Gastrocnemius medialis (tissue), 4 donors: ENCODE results near the gene PWWP2B. TPM values are rescaled to one million over a fixed set of nuclear protein-coding genes. Genes with fewer than 3 reads are reported as not detected.
A peak's percentile ranks its signal among the peaks of the same experiment; 100 is the strongest.

ENCODE experiments used
- ATAC-seq, 2 donors: fragments of 150-250 bp; one replicate each; pipeline ENCODE4 v1.9.1; 2016
- DNase-seq, 2 donors: peaks; one replicate each; pipeline ENCODE4 v3.0.0-alpha.2; 2019
- H3K27ac ChIP-seq, 4 donors: fragments of 200-600 bp; sonication (generic); 1 replicate in 1 of 4; 2 replicates in 3 of 4; pipeline ENCODE4 v1.5.1; 2016 to 2018; ENCODE audit warnings: mild to moderate bottlenecking in 2 of 4, moderate library complexity in 1 of 4
- H3K27me3 ChIP-seq, 3 donors: fragments of 200-600 bp; sonication (generic) in 2 of 3; 1 replicate in 1 of 3; 2 replicates in 2 of 3; pipeline versions ENCODE4 v1.5.1 to v1.6.0; 2016 to 2019; ENCODE audit warnings: mild to moderate bottlenecking in 1 of 3, moderate library complexity in 1 of 3
- H3K36me3 ChIP-seq, 2 donors: fragments of 200-600 bp; sonication (generic) in 1 of 2; one replicate each; pipeline ENCODE4 v1.5.1; 2017 to 2018
- H3K4me1 ChIP-seq, 2 donors: fragments of 200-600 bp; sonication (generic) in 1 of 2; one replicate each; pipeline ENCODE4 v1.5.1; 2016 to 2017; ENCODE audit warnings: mild to moderate bottlenecking in 2 of 2
- H3K4me3 ChIP-seq, 4 donors: fragments of 200-600 bp; sonication (generic) in 3 of 4; 1 replicate in 1 of 4; 2 replicates in 3 of 4; pipeline ENCODE4 v1.5.1; 2016 to 2019; ENCODE audit warnings: mild to moderate bottlenecking in 2 of 4
- H3K9me3 ChIP-seq, 3 donors: fragments of 200-600 bp; sonication (generic) in 2 of 3; 1 replicate in 1 of 3; 2 replicates in 2 of 3; pipeline ENCODE4 v1.5.1; 2016 to 2019
- CTCF ChIP-seq, 5 experiments: fragments of 450-650 bp in 3 of 5; fragments of 200-600 bp in 2 of 5; sonication (generic) in 2 of 5; IDR thresholded peaks in 4 of 5; conservative IDR thresholded peaks in 1 of 5; 1 replicate in 4 of 5; 2 replicates in 1 of 5; pipeline ENCODE4 v1.5.1; 2016 to 2019; ENCODE audit warnings: antibody characterized with exemption in 5 of 5, mild to moderate bottlenecking in 3 of 5, moderate library complexity in 3 of 5
- POLR2A ChIP-seq, 2 donors: fragments of 450-650 bp; IDR thresholded peaks; one replicate each; pipeline ENCODE4 v1.6.1; 2017; ENCODE audit warnings: antibody characterized with exemption in 2 of 2, mild to moderate bottlenecking in 2 of 2, moderate library complexity in 2 of 2
- in situ Hi-C, 4 donors: fragments of 200-750 bp; cut with MboI; loops; one replicate each; pipeline versions ENCODE4 v1.15.0 to v1.8.0; 2017; ENCODE audit warnings: low sequenced_read_pairs in 4 of 4
- intact Hi-C: fragments of 100-400 bp; cut with DNase I; formaldehyde crosslinking; loops from one replicate; pipeline ENCODE4 v1.15.1; 2023; ENCODE audit warnings: low total_unique reads
- total RNA-seq, 4 donors: library from RNA; depleted of rRNA; stranded (reverse); fragments of >200 nt; gene quantifications; one replicate each; pipeline versions ENCODE4 v1.1.0 to v1.2.3, GENCODE V29; 2016

The PWWP2B gene
- total RNA-seq, 4 donors from 2014 or later: 22.7 to 30.9 (median 24.4) TPM

- DNase-seq (peak; percentile 72 to 81), ATAC-seq (peak; percentile 60 to 69)
- TF ChIP-seq CTCF (IDR thresholded peaks at IDR 0.05 in 4 of 5, conservative IDR thresholded peaks at IDR 0.05 in 1 of 5): no peak
- TF ChIP-seq POLR2A (IDR thresholded peaks at IDR 0.05): peak; percentile 79 to 81
- intact Hi-C loops (loop anchor here (1.0 to 10.0 kb wide), 4 partner anchors 25 to 231 kb away; no protein-coding TSS in a partner anchor), in situ Hi-C loops (loop anchor here in 3 of 4 donors (25.0 kb wide), 2 partner anchors 141 to 241 kb away; partner anchors contain the start of gene INPP5A (in 1 of the 3))
- Histone ChIP-seq H3K4me1 (peaks cover 19 to 36% of the 10 kb centered on the region in 2 donors), H3K9me3 (no peaks in the 10 kb centered on the region), H3K36me3 (no peaks in the 10 kb centered on the region), H3K4me3 (peak overlapping the region; percentile 69 to 72 (median 71)), H3K27ac (peak overlapping the region; percentile 88 to 98 (median 96)), H3K27me3 (no peaks in the 10 kb centered on the region)
These were observed 1.1 kb upstream of the PWWP2B start for GRCh38 chr10:132395704-132396493.

- TF ChIP-seq POLR2A (IDR thresholded peaks at IDR 0.05): peak in 1 of 2 donors; percentile 74
- peak in 4 of 5 experiments; percentile 27 to 67 (median 50) for TF ChIP-seq CTCF (IDR thresholded peaks at IDR 0.05 in 4 of 5, conservative IDR thresholded peaks at IDR 0.05 in 1 of 5)
- Histone ChIP-seq H3K27me3 (no peaks in the 10 kb centered on the region), H3K4me3 (peak overlapping the region; percentile 69 to 72 (median 71)), H3K36me3 (no peaks in the 10 kb centered on the region), H3K9me3 (no peaks in the 10 kb centered on the region), H3K27ac (peak overlapping the region; percentile 88 to 98 (median 96)), H3K4me1 (peaks cover 19 to 38% of the 10 kb centered on the region in 2 donors)
- ATAC-seq (peak; percentile 58 to 59), DNase-seq (peak in 1 of 2 donors; percentile 70)
- intact Hi-C loops: loop anchor here (1.0 to 10.0 kb wide), 4 partner anchors 24 to 231 kb away; no protein-coding TSS in a partner anchor
- in situ Hi-C loops: loop anchor here in 3 of 4 donors (25.0 kb wide), 2 partner anchors 141 to 241 kb away; partner anchors contain the start of gene INPP5A (in 1 of the 3)
These were observed 435 bp upstream of the PWWP2B start for GRCh38 chr10:132396494-132397035.

GRCh38 chr10:132397671-132398565 lies 918 bp downstream of the PWWP2B start:
- in situ Hi-C loops (loop anchor here in 3 of 4 donors (25.0 kb wide), 2 partner anchors 139 to 239 kb away; partner anchors contain the start of gene INPP5A (in 1 of the 3)), intact Hi-C loops (loop anchor here (2.0 to 10.0 kb wide), 3 partner anchors 23 to 229 kb away; no protein-coding TSS in a partner anchor)
- H3K36me3 ChIP-seq: no peaks in the 10 kb centered on the region
- DNase-seq (peak in 1 of 2 donors; percentile 41), ATAC-seq (peak; percentile 3 to 4)
- H3K4me3 ChIP-seq: peak overlapping the region; percentile 69 to 96 (median 79)
- H3K27me3 ChIP-seq: no peaks in the 10 kb centered on the region
- no peaks in the 10 kb centered on the region for H3K9me3 ChIP-seq
- peaks cover 19 to 38% of the 10 kb centered on the region in 2 donors for H3K4me1 ChIP-seq
- peak overlapping the region; percentile 87 to 94 (median 90) for H3K27ac ChIP-seq
- TF ChIP-seq POLR2A (IDR thresholded peaks at IDR 0.05) (no peak), CTCF (IDR thresholded peaks at IDR 0.05 in 4 of 5, conservative IDR thresholded peaks at IDR 0.05 in 1 of 5) (peak in 1 of 5 experiments; percentile 3)

GRCh38 chr10:132398566-132398991 lies 1.6 kb downstream of the PWWP2B start:
- Histone ChIP-seq H3K4me3 (peak overlapping the region in 2 of 4 donors; percentile 69 to 96), H3K27ac (peak overlapping the region; percentile 87 to 94 (median 90)), H3K4me1 (peaks cover 19 to 38% of the 10 kb centered on the region in 2 donors), H3K36me3 (no peaks in the 10 kb centered on the region), H3K27me3 (no peaks in the 10 kb centered on the region), H3K9me3 (no peaks in the 10 kb centered on the region)
- in situ Hi-C loops (loop anchor here in 3 of 4 donors (25.0 kb wide), 2 partner anchors 139 to 239 kb away; partner anchors contain the start of gene INPP5A (in 1 of the 3)), intact Hi-C loops (loop anchor here (5.0 to 10.0 kb wide), 2 partner anchors 176 to 229 kb away; no protein-coding TSS in a partner anchor)
- ATAC-seq (no peak), DNase-seq (no peak)
- TF ChIP-seq POLR2A (IDR thresholded peaks at IDR 0.05) (no peak), CTCF (IDR thresholded peaks at IDR 0.05 in 4 of 5, conservative IDR thresholded peaks at IDR 0.05 in 1 of 5) (no peak)
